Measurements from ENCODE around the gene ZNF354B. TPM values are rescaled to one million over a fixed set of nuclear protein-coding genes. Genes with fewer than 3 reads are reported as not detected.
"Not testable (repeated sequence)": the region's sequence is repeated elsewhere in the genome, so short reads cannot be mapped to it uniquely, and the experiment has no call there.

Gene ZNF354B
- polyA plus RNA-seq (2013, experiment 1 of 2; ENCODE audit: insufficient read length) = 5.9 TPM
- polyA plus RNA-seq (2013, experiment 2 of 2; ENCODE audit: insufficient read length) = 7.3 TPM

DNA sequence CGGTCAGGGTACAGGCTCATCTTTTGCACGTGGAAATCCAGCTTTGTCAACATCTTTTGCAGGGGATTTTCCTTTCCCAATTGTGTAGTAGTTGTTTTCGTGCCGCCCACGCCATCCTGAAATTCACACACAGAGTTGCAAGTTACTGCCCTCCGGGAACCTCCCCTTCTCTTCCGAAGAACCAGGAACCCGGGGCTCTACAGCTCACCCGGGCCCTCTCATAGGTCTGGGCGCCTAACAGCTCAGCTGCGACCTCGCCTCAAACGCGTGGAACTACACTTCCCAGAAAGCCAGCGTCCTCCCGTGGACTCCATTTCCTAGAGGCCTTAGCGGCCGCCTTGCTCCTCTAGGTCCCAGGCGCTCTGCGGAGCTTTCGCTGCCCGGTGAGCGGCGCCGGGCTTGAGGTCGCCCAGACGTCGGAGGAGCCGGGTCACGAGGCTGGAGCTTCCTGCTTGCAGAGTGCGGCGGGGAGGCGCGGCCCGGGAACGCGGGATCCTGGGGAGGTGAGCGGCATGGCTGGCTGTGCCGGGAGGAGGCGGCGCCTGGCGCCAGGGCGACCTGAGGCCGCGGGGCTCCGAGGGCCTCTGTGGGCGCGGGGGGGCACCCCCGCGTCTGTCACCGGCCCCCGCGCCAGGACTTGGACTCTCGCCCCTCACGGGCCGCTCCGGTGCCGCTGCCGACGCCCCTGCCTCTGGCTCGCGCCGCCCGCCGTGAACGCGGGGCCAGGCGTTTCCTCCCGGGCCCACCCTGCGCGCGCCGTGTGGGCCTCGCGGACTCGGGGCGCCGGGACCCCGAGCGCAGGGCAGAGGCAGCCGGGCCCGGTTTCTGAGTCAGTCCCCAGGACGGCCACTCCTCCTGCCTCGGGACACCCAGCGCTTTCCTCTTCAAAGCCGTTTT is at the start of gene ZNF354B:
TSS of gene ZNF354B (plus strand) at position 329 of the 897 bp plus-strand sequence. CDS start 1,095 bp downstream, outside the sequence.
- DNase-seq = peak; percentile 92

DNA sequence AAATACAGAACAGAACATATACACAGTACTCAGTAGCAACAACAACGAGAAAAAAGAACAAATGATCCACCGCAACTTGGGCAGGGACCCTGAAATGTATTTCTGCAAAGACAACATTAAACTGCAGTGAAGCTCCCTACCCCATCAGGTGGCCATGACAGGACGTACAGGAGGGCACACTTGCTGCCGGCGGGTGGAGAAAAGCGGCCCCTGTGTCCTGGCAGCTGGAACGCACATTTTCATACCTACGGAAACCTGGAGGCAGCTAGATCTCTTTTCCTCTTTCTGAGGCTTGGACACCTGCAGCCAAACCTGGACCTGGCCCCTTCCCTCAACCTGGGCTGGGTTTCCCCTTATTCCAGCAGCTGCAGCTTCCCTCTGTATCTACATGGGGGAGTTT is 42.2 kb upstream of the ZNF354B start:
- DNase-seq = no peak

DNA sequence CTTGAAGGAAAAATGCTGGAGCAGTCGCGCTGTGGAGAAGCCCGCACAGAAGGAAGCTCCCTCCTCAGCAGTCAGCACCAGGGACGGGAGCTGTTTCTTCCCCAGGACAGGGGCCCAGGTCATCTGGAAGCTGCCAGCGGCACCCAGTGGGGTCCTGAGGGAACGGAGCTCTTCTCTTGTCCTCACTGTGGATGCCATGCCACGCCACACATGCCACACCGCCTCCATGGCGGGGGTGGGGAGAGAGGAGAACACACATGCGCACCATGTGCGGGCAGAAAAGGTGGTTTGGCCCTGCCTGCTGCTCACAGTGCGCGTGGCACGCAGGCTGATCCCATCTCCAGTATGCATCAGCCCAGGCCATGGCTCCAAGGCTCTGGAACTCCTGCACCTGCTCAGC is 41.7 kb upstream of the ZNF354B start:
- no peak for DNase-seq

DNA sequence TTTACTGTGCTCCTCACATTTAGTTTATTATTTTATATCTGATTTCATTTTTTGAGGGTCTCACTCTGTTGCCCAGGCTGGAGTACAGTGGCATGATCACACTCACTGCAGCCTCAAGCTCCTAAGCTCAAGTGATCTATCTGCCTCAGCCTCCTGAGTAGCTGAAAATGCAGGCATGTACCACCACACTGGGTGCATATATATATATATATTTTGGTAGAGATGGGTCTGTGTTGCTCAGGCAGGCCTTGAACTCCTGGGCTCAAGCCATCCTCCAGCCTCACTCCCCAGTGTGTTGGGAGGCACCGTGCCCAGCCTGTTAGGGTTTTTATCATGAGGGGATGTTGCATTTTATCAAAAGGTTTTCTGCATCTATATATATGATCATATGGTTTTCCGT is 39.8 kb upstream of the ZNF354B start:
- no peak for DNase-seq

- DNase-seq = no peak
Measured at GRCh38 chr5:178825444-178825843, 34.3 kb upstream of the ZNF354B start.

DNA sequence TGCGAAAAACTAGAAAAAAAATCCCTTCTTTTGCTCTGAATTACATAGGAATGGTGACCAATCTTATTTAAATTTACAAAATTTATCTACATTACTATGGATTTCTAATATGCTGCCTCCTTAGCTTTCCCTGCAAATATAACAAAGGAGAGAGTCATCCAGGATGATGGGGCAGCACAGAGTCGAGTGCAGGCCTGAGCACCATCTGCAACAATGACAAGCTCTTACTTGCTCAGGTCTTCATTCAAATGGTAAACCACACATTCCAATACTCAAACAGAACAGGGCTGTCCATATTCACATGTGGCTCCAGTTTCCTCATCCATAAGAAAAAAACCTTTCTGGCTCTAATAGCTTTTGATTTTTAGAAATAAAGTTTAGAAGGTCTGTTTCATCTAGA is 33.5 kb upstream of the ZNF354B start:
- no peak for DNase-seq

DNA sequence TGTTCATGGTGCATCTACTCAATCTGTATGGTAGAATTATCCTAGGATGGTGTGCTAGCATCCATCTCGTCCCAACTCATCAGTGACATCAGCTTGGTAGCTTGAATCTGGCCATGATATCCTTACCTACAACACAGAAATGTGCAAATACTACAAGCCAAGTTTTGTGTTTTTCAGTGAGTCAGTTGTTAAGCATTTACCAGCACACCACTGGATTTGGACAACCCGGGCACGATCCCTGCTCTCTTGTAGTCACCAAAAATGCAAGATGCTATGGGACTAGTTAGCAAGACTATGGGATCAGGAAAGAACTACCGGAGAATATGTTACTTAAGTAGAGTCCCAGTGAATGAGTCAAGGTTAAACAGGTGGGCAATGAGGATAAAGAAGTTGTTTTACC is 32.1 kb upstream of the ZNF354B start:
- no peak for DNase-seq

GRCh38 chr5:178831049-178831448 is 28.7 kb upstream of the ZNF354B start:
- DNase-seq = no peak

DNA sequence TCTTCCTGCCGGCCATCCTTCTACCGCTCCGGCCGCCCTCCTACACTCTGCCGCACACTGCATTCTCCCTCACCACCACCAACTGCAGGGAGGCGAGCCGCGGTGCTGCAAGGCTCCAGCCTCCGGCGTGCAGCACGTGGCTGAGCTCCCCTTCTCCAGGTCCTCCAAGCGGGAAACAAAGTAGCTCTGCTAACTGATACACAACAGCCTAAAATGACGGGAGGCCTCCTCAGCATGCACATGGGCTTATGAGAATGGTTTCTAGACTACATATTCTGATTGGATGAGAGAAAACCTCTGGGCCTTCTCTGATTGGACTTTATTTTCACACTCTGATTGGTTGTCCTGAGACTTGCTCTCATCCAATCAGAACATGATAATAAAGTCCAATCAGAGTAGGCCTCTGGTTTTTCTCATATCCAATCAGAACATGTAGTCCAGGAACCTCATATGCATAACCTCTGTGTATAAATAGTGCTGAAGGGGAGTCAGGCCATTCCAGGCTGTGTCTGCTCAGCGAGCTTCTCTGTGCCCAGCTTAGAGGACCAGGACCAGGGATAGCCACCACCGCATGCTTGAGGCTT is 27.0 kb upstream of the ZNF354B start:
- no peak for DNase-seq

- DNase-seq = no peak
Measured at GRCh38 chr5:178836628-178837027, 23.1 kb upstream of the ZNF354B start.

DNA sequence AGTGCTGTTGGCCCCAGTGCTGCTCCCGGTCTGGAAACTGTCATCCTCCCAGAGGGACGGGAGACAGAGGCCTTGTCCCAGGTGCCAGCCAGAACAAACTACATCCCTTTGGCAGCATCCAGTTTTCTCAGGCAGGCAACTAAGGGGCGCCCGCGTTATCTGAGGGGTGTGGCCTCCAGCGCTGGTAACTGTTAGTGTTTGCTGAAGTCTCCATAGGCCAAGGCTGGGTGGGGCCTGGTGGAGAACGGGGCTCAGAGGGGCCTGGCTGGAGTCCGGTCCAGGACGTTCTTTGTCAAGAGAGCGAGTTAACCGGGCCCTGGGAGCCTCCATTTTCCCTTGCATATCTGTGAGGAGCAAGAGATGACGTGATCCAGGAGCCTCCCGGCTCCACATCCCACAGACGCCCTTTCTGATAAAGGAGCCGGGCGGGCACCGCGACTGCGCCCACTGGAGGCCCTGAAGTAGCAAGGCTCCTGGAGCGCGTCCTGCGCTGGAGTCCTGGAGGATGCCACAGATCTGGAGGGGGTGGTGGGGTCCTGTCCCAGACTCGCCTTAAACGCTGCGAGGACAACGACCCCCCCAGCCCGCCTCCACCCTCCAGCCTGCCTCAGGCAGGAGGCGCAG is 20.9 kb upstream of the ZNF354B start:
- DNase-seq = not testable (repeated sequence)

- DNase-seq = no peak
Measured at GRCh38 chr5:178839319-178839704, 20.4 kb upstream of the ZNF354B start.

DNA sequence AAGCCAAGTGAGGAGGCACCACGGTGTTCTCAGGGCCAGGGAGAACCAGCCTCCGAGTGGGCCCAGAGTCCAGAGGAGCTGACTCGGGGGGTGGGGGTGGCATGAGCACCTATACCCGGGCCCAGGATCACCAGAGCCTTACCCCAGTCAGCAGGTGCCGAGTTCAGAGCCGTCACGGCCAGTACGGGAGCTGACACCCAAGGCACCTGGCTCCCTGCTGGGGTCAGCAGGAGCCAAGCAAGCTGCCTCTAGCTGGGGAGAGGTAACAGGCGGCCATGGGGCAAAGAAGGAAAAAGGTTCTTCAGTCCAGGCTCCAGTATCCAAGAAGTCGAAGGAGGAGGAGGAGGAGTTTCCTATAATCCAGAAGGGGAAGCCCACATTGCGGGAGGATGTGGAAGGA is 19.4 kb upstream of the ZNF354B start:
- DNase-seq = not testable (repeated sequence)

DNA sequence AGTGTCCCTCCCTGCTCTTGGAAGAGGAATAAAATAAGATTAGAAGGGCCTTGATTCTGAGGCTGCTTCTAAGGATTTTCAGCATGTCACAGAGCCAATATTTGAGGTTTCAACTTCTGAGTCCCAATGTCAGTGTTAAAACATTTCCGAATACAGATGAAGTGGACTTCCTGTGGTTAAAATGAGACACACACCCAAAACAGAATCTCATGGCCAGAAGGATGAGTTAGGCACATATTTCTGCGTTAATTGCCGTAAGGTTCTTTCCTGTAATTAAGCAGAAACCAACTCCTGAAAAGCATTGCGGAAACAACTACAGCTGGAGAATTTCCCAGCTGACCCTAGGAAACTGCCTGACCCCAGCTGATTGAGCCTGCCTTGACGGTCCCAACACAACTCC is 10.4 kb upstream of the ZNF354B start:
- no peak for DNase-seq

GRCh38 chr5:178851951-178852350 is 7.8 kb upstream of the ZNF354B start:
- DNase-seq = no peak

DNA sequence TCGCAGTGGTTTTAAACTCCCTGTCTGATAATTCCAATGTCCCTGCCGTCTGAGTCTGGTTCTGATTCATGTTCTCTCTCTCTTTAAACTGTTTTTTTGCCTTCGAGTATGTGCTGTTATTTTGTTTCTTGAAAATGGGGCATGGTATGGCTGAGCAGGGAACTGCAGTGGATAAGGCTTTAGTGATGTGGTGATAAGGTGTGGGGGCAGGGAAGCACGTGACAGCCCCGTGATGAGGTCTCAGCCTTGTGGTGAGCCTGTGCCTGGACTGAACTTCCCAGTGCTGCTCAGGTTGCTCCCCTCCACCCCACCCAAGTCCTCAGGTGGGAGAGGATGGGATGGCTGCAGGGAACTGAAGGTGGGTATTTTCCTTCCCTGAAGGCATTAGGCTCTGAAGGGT is 5.5 kb upstream of the ZNF354B start:
- DNase-seq = no peak

DNA sequence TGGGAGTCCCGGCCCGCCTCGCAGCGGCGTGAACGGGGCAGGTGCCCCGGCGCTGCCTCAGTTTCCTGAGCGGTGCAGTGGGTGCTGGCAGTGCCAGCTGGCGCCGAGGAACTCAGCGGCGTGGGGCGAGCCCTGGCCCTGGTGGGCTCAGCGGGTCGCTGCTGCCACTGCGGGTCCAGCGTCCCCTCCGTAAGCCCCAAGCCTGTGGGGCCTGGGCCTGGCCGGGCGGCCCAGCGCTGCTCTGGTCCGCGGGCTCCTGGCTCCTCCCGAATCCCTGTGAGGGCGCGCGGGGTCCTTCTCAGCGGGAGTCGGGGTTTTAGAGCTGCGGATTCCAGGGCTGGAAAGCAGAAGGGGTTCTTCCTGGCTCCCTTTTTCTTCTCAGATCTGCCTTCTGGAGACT is 862 bp downstream of the ZNF354B start:
- not testable (repeated sequence) for DNase-seq

DNA sequence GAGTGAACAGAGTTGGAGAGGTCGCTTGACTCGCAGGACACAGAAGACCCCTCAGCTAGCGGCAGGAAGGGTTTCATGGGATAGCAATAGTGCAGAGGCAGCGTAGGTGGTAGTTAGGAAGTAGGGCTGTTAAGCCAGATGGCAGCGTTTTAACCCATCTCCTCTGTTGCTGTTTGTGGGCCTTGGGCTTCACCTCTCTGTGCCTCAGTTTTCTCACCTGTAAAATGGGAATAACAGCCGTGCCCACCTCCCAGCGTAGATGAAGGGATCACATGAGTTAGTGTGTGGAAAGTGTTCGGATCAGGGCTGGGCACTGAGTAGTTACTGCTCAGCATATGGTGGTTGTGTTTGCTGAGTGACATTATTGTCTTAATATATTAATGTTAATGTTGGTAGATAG is 1.9 kb downstream of the ZNF354B start:
- no peak for DNase-seq

GRCh38 chr5:178866946-178867345 is 7.2 kb downstream of the ZNF354B start:
- no peak for DNase-seq

GRCh38 chr5:178869577-178869976 is 9.8 kb downstream of the ZNF354B start:
- no peak for DNase-seq

GRCh38 chr5:178870411-178870810 is 10.7 kb downstream of the ZNF354B start:
- DNase-seq = no peak

DNA sequence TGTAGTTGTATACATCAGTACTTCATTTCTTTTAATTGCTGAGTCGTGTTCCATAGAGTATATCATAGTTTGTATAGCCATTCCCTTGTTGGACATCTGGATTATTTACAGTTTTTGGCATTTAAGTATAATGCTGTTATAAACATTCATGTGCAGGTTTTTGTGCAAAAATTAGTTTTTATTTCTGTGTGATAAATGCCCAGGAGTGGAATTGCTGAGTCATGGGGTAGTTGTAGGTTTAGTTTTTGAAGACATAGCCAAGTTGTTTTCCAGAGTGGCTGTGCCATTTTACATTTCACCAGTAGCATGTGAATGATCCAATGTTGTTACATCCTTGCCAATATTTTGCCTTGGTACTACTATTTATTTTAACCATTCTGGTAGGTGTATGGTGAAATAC is 12.5 kb downstream of the ZNF354B start:
- no peak for DNase-seq

DNA sequence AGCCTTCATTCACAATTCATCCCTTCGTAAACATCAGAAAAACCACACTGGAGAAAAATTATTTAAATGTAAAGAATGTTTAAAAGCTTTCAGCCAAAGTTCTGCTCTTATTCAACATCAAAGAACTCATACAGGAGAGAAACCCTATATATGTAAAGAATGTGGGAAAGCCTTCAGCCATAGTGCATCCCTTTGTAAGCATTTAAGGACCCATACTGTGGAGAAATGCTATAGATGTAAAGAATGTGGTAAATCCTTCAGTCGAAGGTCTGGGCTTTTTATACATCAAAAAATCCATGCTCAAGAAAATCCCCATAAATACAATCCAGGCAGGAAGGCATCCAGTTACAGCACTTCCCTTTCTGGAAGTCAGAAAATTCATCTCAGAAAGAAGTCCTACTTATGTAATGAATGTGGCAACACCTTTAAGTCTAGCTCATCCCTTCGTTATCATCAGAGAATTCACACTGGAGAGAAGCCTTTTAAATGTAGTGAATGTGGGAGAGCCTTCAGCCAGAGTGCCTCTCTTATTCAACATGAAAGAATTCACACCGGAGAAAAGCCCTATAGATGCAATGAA is 23.5 kb downstream of the ZNF354B start:
- DNase-seq = not testable (repeated sequence)
